Neural crest cell (in vitro differentiated cells): ENCODE data around the gene LCE1C. TPM values are rescaled to one million over a fixed set of nuclear protein-coding genes. Genes with fewer than 3 reads are reported as not detected.

ENCODE experiments used
- DNase-seq: peaks from one replicate; pipeline ENCODE4 v3.0.0; 2021; ENCODE audit warnings: low read depth, mixed read lengths, low spot score
- H3K27ac Mint-ChIP-seq: one replicate; pipeline ENCODE4 v1.8.0; 2021; ENCODE audit warnings: mild to moderate bottlenecking, mixed read lengths; ENCODE audit not compliant: unreplicated experiment
- H3K27me3 Mint-ChIP-seq: 2 replicates; pipeline ENCODE4 v1.8.0; 2021; ENCODE audit warnings: low read depth, mild to moderate bottlenecking, mixed read lengths
- H3K36me3 Mint-ChIP-seq: 2 replicates; pipeline ENCODE4 v1.8.0; 2021; ENCODE audit warnings: low read depth, mild to moderate bottlenecking, mixed read lengths
- H3K4me1 Mint-ChIP-seq: 2 replicates; pipeline ENCODE4 v1.8.0; 2021; ENCODE audit warnings: mixed read lengths
- H3K4me3 Mint-ChIP-seq: one replicate; pipeline ENCODE4 v1.8.0; 2021; ENCODE audit warnings: mild to moderate bottlenecking, mixed read lengths
- H3K9me3 Mint-ChIP-seq: 2 replicates; pipeline ENCODE4 v1.8.0; 2021; ENCODE audit warnings: mixed read lengths
- total RNA-seq: library from RNA; stranded (reverse); gene quantifications from 2 replicates; pipeline ENCODE4 v1.2.1, GENCODE V29; 2021
- TF ChIP-seq, protein P1 (sequence below): fragments of 200-600 bp; sonication (generic); conservative IDR thresholded peaks from 2 replicates; pipeline ENCODE4 v1.5.0; 2021; ENCODE audit warnings: antibody characterized with exemption, mild to moderate bottlenecking

LCE1C gene
- total RNA-seq, 1 donor from 2014 or later: not detected

DNA sequence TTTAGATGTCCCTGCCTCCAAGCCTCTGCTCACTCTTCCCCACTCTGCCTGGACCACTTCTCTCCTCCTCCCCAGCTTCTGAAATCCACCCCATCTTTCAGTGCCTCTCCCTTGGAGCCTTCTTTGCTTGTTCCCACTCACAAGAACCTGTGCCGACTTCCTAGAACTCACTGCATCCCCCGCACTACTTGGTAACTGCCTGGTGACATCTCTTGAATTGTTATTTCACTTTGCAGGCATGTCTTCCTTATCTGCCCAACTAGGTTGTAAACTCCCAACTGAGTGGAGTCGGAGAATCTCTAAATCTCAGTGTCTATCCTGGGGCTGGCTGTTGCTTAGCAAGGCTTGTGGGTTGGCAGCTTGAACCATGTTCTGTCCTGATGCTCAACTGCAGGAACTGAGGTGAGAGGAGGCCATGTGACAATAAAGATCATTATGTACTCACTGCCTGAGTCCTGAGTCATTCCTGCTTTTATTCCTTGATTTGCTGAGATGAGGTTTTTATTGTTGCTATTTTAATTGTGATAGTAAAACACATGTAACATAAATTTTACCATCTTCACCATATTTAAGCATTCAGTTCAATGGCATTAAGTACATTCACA is 44.7 kb downstream of the LCE1C start:
- Mint-ChIP-seq H3K27ac (no peak overlapping the region), H3K36me3 (peaks cover 15% of the 10 kb centered on the region), H3K4me1 (no peaks in the 10 kb centered on the region), H3K9me3 (peaks cover 16% of the 10 kb centered on the region), H3K27me3 (no peaks in the 10 kb centered on the region), H3K4me3 (no peak overlapping the region)
- TF ChIP-seq, protein P1, sequence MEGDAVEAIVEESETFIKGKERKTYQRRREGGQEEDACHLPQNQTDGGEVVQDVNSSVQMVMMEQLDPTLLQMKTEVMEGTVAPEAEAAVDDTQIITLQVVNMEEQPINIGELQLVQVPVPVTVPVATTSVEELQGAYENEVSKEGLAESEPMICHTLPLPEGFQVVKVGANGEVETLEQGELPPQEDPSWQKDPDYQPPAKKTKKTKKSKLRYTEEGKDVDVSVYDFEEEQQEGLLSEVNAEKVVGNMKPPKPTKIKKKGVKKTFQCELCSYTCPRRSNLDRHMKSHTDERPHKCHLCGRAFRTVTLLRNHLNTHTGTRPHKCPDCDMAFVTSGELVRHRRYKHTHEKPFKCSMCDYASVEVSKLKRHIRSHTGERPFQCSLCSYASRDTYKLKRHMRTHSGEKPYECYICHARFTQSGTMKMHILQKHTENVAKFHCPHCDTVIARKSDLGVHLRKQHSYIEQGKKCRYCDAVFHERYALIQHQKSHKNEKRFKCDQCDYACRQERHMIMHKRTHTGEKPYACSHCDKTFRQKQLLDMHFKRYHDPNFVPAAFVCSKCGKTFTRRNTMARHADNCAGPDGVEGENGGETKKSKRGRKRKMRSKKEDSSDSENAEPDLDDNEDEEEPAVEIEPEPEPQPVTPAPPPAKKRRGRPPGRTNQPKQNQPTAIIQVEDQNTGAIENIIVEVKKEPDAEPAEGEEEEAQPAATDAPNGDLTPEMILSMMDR: no peak
- no peak for DNase-seq

DNA sequence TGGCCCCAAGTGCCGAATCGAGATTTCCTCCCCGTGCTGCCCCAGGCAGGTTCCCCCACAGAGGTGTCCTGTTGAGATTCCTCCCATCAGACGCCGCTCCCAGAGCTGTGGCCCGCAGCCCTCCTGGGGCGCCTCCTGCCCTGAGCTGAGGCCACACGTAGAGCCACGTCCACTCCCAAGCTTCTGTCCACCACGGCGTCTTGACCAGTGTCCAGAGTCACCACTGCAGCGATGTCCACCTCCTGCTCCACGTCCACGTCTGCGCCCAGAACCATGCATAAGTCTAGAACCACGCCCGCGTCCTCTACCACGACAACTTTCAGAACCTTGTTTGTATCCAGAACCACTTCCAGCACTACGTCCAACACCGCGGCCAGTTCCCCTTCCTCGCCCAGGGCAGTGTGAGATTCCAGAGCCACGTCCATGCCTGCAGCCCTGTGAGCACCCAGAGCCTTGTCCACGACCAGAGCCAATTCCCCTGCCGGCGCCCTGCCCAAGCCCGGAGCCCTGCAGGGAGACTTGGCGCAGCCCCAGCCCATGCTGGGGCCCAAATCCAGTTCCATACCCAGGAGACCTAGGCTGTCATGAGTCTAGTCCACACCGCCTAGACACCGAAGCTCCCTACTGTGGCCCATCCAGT is 45.8 kb downstream of the LCE1C start:
- Mint-ChIP-seq H3K9me3 (peaks cover 13% of the 10 kb centered on the region), H3K27ac (no peak overlapping the region), H3K4me1 (no peaks in the 10 kb centered on the region), H3K36me3 (peaks cover 15% of the 10 kb centered on the region), H3K4me3 (no peak overlapping the region), H3K27me3 (no peaks in the 10 kb centered on the region)
- DNase-seq: no peak
- TF ChIP-seq, protein P1: no peak

DNA sequence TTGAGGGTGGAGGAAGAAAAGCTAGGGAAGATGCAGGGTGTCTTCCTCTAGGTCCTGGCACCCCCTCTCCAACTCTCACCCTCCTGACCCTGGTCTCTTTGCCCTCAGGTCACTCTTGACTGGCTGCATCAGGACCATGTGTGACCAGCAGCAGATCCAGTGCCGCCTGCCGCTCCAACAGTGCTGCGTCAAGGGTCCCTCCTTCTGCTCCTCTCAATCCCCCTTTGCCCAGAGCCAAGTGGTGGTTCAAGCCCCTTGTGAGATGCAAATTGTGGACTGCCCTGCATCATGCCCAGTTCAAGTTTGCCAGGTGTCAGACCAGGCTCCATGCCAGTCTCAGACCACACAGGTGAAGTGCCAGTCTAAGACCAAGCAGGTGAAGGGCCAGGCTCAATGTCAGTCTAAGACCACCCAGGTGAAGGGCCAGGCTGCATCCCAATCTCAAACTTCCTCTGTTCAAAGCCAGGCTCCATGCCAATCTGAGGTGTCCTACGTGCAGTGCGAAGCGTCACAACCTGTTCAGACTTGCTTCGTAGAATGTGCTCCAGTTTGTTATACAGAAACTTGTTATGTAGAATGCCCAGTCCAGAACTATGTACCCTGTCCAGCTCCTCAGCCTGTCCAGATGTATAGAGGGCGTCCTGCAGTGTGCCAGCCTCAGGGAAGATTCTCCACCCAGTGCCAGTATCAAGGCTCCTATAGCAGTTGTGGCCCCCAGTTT is 46.8 kb downstream of the LCE1C start:
- peaks cover 15% of the 10 kb centered on the region for H3K9me3 Mint-ChIP-seq
- peaks cover 13% of the 10 kb centered on the region for H3K36me3 Mint-ChIP-seq
- H3K4me1 Mint-ChIP-seq: no peaks in the 10 kb centered on the region
- no peak overlapping the region for H3K4me3 Mint-ChIP-seq
- no peaks in the 10 kb centered on the region for H3K27me3 Mint-ChIP-seq
- TF ChIP-seq, protein P1: no peak
- no peak overlapping the region for H3K27ac Mint-ChIP-seq
- no peak for DNase-seq

DNA sequence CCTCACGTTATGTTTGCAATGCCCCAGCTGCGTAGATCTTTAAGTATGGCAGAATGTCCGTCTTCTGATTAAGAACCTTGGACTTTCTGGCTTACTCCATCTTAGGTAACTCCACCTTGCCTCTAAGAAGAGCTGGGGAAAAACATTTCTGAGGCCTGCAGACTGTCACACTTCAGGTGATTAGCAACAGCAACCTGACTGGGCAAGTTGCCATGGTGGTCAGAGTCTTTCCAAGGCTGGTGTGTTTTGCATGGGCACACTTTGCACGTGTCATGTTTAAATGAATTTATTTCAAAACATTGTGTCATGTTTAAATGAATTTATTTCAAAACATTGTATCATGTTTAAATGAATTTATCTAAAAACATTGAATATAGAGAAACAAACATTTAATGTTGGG is 47.8 kb downstream of the LCE1C start:
- H3K4me1 Mint-ChIP-seq: no peaks in the 10 kb centered on the region
- TF ChIP-seq, protein P1: no peak
- H3K27ac Mint-ChIP-seq: no peak overlapping the region
- no peaks in the 10 kb centered on the region for H3K27me3 Mint-ChIP-seq
- no peak overlapping the region for H3K4me3 Mint-ChIP-seq
- DNase-seq: no peak
- peaks cover 11% of the 10 kb centered on the region for H3K36me3 Mint-ChIP-seq
- peaks cover 19% of the 10 kb centered on the region for H3K9me3 Mint-ChIP-seq

DNA sequence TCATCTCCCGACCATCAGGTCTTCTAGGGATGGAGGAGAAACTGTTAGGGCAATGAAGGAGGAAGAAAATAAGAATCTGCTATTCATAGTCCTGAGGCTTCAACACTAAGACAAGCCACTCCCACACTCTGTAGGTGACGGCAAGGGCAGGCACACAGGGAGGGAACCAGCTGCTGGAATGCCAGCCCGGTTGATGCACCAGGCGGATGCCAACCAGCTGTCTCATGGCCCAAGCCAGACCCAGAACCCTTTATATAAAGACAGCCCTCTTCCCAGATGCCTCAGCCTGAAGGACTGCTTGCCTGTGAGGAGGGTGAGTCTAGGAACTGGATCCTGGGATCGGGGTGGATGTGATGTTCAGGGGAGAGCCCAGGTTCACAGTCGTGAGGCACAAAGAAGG is 48.7 kb downstream of the LCE1C start, which contains the start of gene KPRP:
TSS of gene KPRP (plus strand) at position 279 of the 400 bp plus-strand sequence. CDS start 1,564 bp downstream, outside the sequence.
- Mint-ChIP-seq H3K4me1 (no peaks in the 10 kb centered on the region), H3K27me3 (no peaks in the 10 kb centered on the region), H3K4me3 (no peak within 1 kb of the TSS), H3K27ac (no peak within 1 kb of the TSS), H3K36me3 (peaks cover 11% of the 10 kb centered on the region), H3K9me3 (peaks cover 28% of the 10 kb centered on the region)
- TF ChIP-seq, protein P1: no peak
- DNase-seq: no peak
